Uterus (tissue), 4 donors: ENCODE measurements around the gene CCDC201. TPM values are rescaled to one million over a fixed set of nuclear protein-coding genes. Genes with fewer than 3 reads are reported as not detected.

Source experiments
- DNase-seq, 2 donors: peaks; one replicate each; pipeline ENCODE4 v3.0.0-alpha.2; 2019 to 2020
- H3K27ac ChIP-seq, 2 donors: fragments of 200-600 bp; sonication (generic); 1 replicate in 1 of 2; 2 replicates in 1 of 2; pipeline ENCODE4 v1.5.1; 2016 to 2018
- H3K27me3 ChIP-seq, 2 donors: fragments of 200-600 bp; sonication (generic); one replicate each; pipeline ENCODE4 v1.5.1; 2018 to 2019; ENCODE audit warnings: control low read depth in 1 of 2
- H3K36me3 ChIP-seq, 2 donors: fragments of 200-600 bp; sonication (generic); one replicate each; pipeline ENCODE4 v1.5.1; 2019; ENCODE audit warnings: control low read depth in 1 of 2
- H3K4me1 ChIP-seq, 2 donors: fragments of 200-600 bp; sonication (generic); one replicate each; pipeline ENCODE4 v1.5.1; 2018 to 2019; ENCODE audit warnings: control low read depth in 1 of 2
- H3K4me3 ChIP-seq, 2 donors: fragments of 200-600 bp; sonication (generic); 1 replicate in 1 of 2; 2 replicates in 1 of 2; pipeline ENCODE4 v1.5.1; 2018 to 2019; ENCODE audit warnings: mild to moderate bottlenecking in 1 of 2
- H3K9me3 ChIP-seq, 2 donors: fragments of 200-600 bp; sonication (generic); one replicate each; pipeline ENCODE4 v1.5.1; 2019; ENCODE audit warnings: control low read depth in 1 of 2
- POLR2A ChIP-seq, 2 donors: fragments of 450-650 bp; IDR thresholded peaks; one replicate each; pipeline ENCODE4 v1.6.1; 2016; ENCODE audit warnings: antibody characterized with exemption in 2 of 2, mild to moderate bottlenecking in 1 of 2, moderate library complexity in 1 of 2
- intact Hi-C: fragments of 100-400 bp; cut with DNase I; formaldehyde crosslinking; loops from one replicate; pipeline ENCODE4 v1.15.1; 2023; ENCODE audit warnings: low total_unique reads
- total RNA-seq, 4 donors: library from RNA; depleted of rRNA in 3 of 4; stranded (reverse); fragments of >200 nt in 3 of 4; gene quantifications; one replicate each; pipeline versions ENCODE4 v1.1.0 to v1.2.4, GENCODE V29; 2014 to 2023
- TF ChIP-seq, protein P1 (sequence below), 4 experiments: fragments of 200-600 bp in 2 of 4; fragments of 450-650 bp in 2 of 4; sonication (generic) in 2 of 4; IDR thresholded peaks; one replicate each; pipeline ENCODE4 v1.5.1; 2016 to 2019; ENCODE audit warnings: antibody characterized with exemption in 4 of 4, mild to moderate bottlenecking in 2 of 4, moderate library complexity in 1 of 4
- donor health status: DM: yes; HTN: yes; CAD: no.

CCDC201 gene
- total RNA-seq, 4 donors from 2014 or later: 0.21 TPM; not detected in 3

- TF ChIP-seq POLR2A (IDR thresholded peaks at IDR 0.05): no peak
- TF ChIP-seq, protein P1, sequence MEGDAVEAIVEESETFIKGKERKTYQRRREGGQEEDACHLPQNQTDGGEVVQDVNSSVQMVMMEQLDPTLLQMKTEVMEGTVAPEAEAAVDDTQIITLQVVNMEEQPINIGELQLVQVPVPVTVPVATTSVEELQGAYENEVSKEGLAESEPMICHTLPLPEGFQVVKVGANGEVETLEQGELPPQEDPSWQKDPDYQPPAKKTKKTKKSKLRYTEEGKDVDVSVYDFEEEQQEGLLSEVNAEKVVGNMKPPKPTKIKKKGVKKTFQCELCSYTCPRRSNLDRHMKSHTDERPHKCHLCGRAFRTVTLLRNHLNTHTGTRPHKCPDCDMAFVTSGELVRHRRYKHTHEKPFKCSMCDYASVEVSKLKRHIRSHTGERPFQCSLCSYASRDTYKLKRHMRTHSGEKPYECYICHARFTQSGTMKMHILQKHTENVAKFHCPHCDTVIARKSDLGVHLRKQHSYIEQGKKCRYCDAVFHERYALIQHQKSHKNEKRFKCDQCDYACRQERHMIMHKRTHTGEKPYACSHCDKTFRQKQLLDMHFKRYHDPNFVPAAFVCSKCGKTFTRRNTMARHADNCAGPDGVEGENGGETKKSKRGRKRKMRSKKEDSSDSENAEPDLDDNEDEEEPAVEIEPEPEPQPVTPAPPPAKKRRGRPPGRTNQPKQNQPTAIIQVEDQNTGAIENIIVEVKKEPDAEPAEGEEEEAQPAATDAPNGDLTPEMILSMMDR (IDR thresholded peaks at IDR 0.05): peak; percentile 58 to 72 (median 64)
- Histone ChIP-seq H3K4me1 (peaks cover 0 to 12% of the 10 kb centered on the region in 2 donors), H3K4me3 (no peak overlapping the region), H3K36me3 (no peaks in the 10 kb centered on the region), H3K9me3 (no peaks in the 10 kb centered on the region), H3K27me3 (no peaks in the 10 kb centered on the region), H3K27ac (no peak overlapping the region)
- intact Hi-C loops: no loop called here
- no peak for DNase-seq
Observed at GRCh38 chr7:45890902-45891461, 18.1 kb upstream of the CCDC201 start.

DNA sequence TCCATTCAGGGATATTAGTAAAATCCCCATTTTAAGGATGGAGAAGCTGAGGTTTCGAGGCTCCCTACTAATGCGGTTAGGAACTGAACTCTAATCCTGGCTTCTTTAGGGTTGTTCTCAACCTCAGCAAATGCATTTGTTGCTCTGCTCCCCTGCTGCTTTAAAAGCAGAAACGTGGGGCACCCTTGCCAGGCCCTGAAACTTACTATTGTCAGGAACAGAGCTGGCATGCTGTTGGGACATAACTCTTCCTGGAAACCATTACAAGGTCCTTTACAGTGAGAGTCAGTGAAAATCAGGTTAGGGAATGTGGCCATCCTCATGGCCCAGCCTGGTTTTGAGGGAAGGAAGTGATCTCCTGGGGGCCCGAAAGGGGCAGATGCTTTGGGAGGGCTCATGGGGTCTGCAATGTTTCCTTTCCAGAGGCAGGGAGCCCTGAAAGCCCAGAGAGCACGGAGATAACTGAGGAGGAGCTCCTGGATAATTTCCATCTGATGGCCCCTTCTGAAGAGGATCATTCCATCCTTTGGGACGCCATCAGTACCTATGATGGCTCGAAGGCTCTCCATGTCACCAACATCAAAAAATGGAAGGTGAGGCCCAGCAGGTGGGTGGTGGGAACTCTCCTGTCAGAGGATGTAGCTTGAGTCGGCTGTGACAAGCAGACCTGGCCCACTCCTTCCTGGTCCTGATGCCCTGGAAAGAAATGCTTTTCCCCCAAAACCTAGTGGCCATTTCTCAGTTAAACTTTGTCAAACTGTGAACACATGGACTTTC is 17.4 kb upstream of the CCDC201 start:
- no peaks in the 10 kb centered on the region for H3K27me3 ChIP-seq
- no peak for DNase-seq
- TF ChIP-seq, protein P1 (IDR thresholded peaks at IDR 0.05): no peak
- TF ChIP-seq POLR2A (IDR thresholded peaks at IDR 0.05): no peak

DNA sequence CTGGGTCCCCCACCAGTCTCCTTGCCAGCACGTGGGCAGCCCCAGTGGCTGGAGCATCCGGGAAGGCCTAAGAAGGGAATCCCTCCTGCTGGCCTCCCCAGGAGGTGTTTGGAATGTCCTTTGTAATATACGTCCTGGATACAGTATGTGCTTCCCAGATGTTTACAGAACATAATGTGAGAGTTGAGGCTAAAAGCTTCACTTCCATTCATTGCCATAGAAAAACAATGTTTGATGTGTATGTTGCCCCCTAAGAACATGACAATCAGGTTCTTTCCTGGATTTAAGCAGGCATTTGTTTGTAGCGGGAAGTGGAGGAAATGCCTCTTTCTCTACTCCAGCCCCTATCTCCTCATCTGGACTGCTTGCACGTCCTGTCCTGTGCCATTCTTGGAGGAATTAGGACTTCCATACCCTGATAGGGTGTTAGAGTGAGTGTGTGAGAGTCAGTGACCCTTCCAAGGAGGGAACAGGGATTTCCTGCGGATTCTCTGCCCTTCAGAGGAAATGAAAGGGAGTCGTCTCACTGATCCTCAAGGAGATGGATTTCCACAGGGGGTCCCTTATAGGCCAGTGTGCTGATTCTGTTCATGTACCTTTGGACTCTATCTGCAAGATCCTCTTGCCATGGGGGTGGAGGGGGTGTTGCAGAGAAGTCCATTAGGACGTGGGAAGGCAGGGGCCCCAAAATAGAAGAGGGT is 16.6 kb upstream of the CCDC201 start:
- intact Hi-C loops: no loop called here
- Histone ChIP-seq H3K4me3 (no peak overlapping the region), H3K36me3 (no peaks in the 10 kb centered on the region), H3K4me1 (peaks cover 0 to 12% of the 10 kb centered on the region in 2 donors), H3K27ac (no peak overlapping the region), H3K9me3 (no peaks in the 10 kb centered on the region), H3K27me3 (no peaks in the 10 kb centered on the region)
- TF ChIP-seq, protein P1 (IDR thresholded peaks at IDR 0.05): no peak
- TF ChIP-seq POLR2A (IDR thresholded peaks at IDR 0.05): no peak
- DNase-seq: no peak

More for the DNA sequence above, 17.4 kb upstream of the CCDC201 start:
- H3K27ac ChIP-seq: no peak overlapping the region
- intact Hi-C loops: no loop called here
- no peak overlapping the region for H3K4me3 ChIP-seq
- H3K9me3 ChIP-seq: no peaks in the 10 kb centered on the region
- no peaks in the 10 kb centered on the region for H3K36me3 ChIP-seq
- H3K4me1 ChIP-seq: peaks cover 0 to 12% of the 10 kb centered on the region in 2 donors

GRCh38 chr7:45888993-45889366 is 16.1 kb upstream of the CCDC201 start:
- Histone ChIP-seq H3K4me1 (peaks cover 0 to 12% of the 10 kb centered on the region in 2 donors), H3K27me3 (no peaks in the 10 kb centered on the region), H3K4me3 (peak overlapping the region in 1 of 2 donors; percentile 26), H3K36me3 (no peaks in the 10 kb centered on the region), H3K27ac (no peak overlapping the region), H3K9me3 (no peaks in the 10 kb centered on the region)
- intact Hi-C loops: no loop called here
- TF ChIP-seq, protein P1 (IDR thresholded peaks at IDR 0.05): no peak
- TF ChIP-seq POLR2A (IDR thresholded peaks at IDR 0.05): no peak
- DNase-seq: no peak
